Glomerular visceral epithelial cell (primary cell): Measurements from ENCODE around the gene LYL1.
"Not testable (repeated sequence)": the region's sequence is repeated elsewhere in the genome, so short reads cannot be mapped to it uniquely, and the experiment has no call there.

Source experiments
- DNase-seq: peaks from one replicate; pipeline ENCODE4 v3.0.0-alpha.2; 2016; ENCODE audit errors: extremely low spot score

Gene LYL1

GRCh38 chr19:13102666-13103580, at the start of gene LYL1:
TSS of gene LYL1 (minus strand) at chr19:13102858. CDS start at chr19:13101171, 1,687 bp downstream.
- no peak for DNase-seq

DNA sequence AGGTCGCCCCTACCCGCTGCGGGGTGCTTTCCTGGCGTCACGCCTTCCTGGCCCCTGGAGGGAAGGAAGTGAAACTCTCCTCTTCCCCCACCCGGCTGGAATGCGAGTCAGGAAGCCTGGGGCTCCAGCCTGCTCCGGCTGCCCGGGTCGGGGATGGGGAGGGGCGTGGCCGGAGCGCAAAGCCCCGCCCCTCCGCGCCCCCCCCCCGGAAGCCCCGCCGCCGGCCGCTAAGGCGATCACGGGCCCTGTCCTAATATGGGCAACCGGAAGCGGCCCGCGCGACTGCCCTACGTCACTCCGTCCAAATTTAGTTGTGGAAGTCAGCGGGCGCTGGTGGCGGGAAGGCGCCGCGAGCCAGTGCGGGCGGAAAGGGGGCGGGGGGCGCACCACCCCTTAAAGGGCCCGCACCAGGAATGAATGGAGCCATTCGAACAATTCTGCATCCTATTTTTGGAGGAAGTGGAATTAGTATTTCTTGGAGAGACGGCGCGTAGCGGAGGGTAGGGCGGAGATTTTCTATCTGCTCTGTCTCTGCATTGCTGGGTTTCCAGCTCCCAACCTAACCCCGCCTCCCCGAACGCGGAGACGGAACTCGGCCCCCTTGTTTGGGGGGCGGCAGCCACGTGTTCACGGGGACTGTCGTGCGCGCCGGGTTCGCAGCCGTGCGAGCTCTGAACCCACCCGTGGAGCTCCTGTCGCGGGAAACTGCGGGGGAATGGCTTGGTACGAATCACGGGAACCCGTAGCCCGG, 49.1 kb upstream of the LYL1 start:
- peak; percentile 99 for DNase-seq

GRCh38 chr19:13150931-13151604, 48.4 kb upstream of the LYL1 start:
- DNase-seq = no peak

- DNase-seq = peak; percentile 95
Observed at GRCh38 chr19:13150187-13150930, 47.7 kb upstream of the LYL1 start, which contains the start of the genes IER2 and STX10. TSS of gene IER2 (plus strand) at chr19:13150411. CDS start at chr19:13153187, 2,776 bp downstream. TSS of gene STX10 (minus strand) at chr19:13150375. CDS start at chr19:13150173, 202 bp downstream.

GRCh38 chr19:13149628-13150186, 47.0 kb upstream of the LYL1 start:
- DNase-seq = peak; percentile 61

- not testable (repeated sequence) for DNase-seq
Observed at GRCh38 chr19:13149173-13149627, 46.5 kb upstream of the LYL1 start.

GRCh38 chr19:13146763-13147563, 44.3 kb upstream of the LYL1 start:
- no peak for DNase-seq

GRCh38 chr19:13139633-13140311, 37.1 kb upstream of the LYL1 start:
- DNase-seq = no peak

DNA sequence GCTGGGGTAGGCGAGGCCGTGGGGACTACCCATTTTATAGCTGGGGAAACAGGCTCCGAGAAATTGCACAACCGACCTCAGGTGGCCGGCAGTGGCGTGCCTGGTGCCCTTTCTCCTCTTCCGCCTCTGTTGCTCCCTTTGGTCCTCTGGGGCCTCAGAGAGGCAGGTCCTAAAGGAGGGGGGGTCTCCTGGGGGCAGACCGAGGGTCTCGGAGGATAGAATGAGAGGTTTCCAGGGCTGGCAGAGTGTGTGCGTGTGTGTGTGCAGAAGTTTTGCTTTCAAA, 36.2 kb upstream of the LYL1 start:
- DNase-seq = no peak

- DNase-seq = no peak
Observed at GRCh38 chr19:13138171-13138915, 35.7 kb upstream of the LYL1 start.

DNA sequence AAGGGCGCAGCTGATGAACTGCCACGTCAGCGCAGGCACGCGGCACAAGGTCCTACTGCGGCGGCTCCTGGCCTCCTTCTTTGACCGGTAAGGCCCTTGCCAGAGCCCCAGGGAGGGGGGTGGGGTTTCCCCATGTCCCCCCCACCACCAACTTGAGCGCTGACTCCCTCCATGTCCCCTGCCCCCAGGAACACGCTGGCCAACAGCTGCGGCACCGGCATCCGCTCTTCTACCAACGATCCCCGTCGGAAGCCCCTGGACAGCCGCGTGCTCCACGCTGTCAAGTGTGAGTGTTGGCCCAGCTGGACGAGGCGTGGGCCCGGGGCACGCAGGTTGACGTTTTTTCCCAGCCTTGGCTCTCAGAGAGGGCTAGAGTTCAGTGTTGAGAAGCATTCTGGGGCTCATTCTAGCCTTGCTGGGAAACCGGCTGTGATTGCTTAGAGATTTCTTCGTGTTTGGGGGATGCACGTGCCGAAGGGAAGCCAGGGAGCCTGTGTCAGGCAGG, 34.7 kb upstream of the LYL1 start:
- no peak for DNase-seq

- DNase-seq = no peak
Observed at GRCh38 chr19:13135068-13136062, 32.7 kb upstream of the LYL1 start.

DNA sequence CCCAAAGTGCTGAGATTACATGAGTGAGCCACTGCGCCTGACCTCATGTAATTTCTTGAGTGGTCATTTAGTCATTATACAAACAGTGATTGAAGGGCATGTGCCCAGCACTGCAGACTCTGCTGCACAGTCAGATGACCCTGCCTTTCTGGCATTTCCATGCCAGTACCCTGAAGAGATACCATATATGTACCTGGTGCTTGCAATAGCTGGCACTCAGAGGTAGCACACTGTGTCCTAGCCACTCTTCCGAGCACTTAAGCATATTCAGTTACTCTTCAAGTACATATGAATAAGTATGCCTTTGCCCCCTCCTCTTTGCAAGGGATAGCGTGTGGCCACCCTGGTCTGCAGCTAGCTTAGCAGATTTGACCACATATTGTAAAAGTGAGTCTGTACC, 32.0 kb upstream of the LYL1 start:
- no peak for DNase-seq

DNA sequence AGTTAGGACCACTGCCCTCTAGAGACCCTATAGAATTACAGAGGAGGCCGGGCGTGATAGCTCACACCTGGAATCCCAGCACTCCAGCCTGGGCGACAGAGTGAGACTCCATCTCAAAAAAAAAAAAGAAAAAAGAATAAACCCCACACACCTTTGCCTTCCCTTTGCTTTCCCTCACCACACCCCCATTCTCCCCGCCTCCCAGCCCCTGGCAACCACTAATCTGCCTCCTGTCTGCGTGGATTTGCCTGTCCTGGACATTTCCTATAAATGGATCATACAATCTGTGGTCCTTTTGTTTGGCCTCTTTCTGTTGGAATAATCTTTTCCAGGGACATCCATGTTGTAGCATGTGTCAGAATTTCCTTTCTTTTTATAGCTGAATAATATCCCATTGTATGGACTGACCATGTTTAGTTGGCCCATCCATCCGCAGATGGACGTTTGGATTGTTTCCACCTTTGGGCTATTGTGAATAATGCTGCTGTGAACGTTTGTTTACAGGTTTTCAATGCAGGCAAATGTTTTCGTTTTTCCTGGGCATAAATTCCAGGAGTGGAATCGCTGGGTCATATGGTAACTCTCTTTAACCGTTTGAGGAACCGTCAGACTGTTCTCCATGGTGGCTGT, 30.7 kb upstream of the LYL1 start:
- no peak for DNase-seq

GRCh38 chr19:13132471-13133180, 30.0 kb upstream of the LYL1 start:
- DNase-seq = peak; percentile 46

DNA sequence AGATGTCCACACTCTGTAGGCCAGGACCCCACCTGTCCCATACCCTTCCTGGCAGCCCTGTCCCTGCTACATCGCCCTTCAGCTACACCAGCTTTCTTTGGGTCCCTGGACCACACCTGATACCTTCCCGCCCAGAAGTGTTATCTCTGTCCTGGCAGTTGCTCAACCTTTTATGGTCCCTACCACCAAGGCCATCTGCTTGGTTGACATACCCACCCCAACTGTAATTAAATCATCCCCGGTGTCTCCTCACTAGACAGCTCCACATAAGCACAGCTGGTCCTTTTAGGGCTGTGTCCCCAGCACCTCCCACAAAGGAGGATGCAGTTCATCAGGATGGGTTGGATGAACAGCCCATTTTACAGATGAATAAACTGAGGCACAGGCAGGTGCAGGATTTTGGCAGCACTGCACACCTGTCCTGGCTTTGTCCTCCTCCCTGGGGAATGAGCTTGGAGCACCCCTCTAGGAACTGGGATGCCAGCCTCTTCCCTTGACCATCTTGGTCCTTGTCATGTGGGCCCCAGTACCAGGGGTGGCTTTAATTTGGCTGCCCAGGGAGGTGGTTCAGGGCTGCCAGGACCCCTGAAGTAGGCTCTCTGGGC, 28.3 kb upstream of the LYL1 start:
- no peak for DNase-seq
